HCT116 (cell line): ENCODE data around the gene SNRPA1. TPM values are rescaled to one million over a fixed set of nuclear protein-coding genes. Genes with fewer than 3 reads are reported as not detected.
A peak's percentile ranks its signal among the peaks of the same experiment; 100 is the strongest.
"Not testable (repeated sequence)": the region's sequence is repeated elsewhere in the genome, so short reads cannot be mapped to it uniquely, and the experiment has no call there.

Source experiments
- ATAC-seq: fragments of 200-7000 bp; cut with Tn5 transposase; 2 replicates; pipeline ENCODE4 v1.9.1; 2020; ENCODE audit warnings: mild to moderate bottlenecking, moderate library complexity
- BruUV-seq: library from RNA; stranded (reverse); fragments of 400-500 nt; replicated peaks from 2 replicates; lab custom pipeline; 2021; lab: Mats Ljungman, UMichigan
- CTCF ChIA-PET: fragments of 300-600 bp; sonication (Branson Sonifier 250); formaldehyde crosslinking; loops from one replicate; lab custom pipeline; 2021; ENCODE audit warnings: antibody characterized with exemption; lab: Charles Lee
- POLR2A ChIA-PET: fragments of 300-600, 350-600 bp; sonication (Branson Sonifier 250); formaldehyde crosslinking; loops from one replicate; lab custom pipeline; 2021; ENCODE audit warnings: antibody characterized with exemption; lab: Charles Lee
- RAD21 ChIA-PET, 2 experiments: fragments of 300-600 bp; sonication (Branson Sonifier 250); formaldehyde crosslinking; loops; one replicate each; lab custom pipeline; 2023; ENCODE audit warnings: low total read pairs in 2 of 2; ENCODE audit not compliant: uncharacterized antibody in 2 of 2, unreplicated experiment in 2 of 2, low non-redundant PET in 1 of 2; lab: Charles Lee
- DNase-seq: peaks from one replicate; pipeline ENCODE4 v3.0.0-alpha.2; 2010; ENCODE audit warnings: low read depth, low spot score
- H2AFZ ChIP-seq: fragments of 200-600 bp; shearing (Covaris generic), sonication (generic); 2 replicates; pipeline ENCODE4 v1.6.1; 2017; ENCODE audit warnings: low read depth, mixed run types, mixed read lengths, antibody characterized with exemption, low read length; ENCODE audit not compliant: poor library complexity, severe bottlenecking
- H3K27ac ChIP-seq: 2 replicates; pipeline ENCODE4 v1.5.1; 2012; ENCODE audit warnings: low read depth, low read length
- H3K27me3 ChIP-seq: fragments of 200-600 bp; sonication (generic); 2 replicates; pipeline ENCODE4 v1.6.1; 2016; ENCODE audit warnings: mixed run types, low read length, mixed read lengths; ENCODE audit not compliant: insufficient read depth
- H3K36me3 ChIP-seq, 2 experiments: fragments of 200-500 bp in 1 of 2; fragments of 200-600 bp in 1 of 2; sonication (Bioruptor generic) in 1 of 2; sonication (generic) in 1 of 2; 2 replicates each; pipeline versions ENCODE4 v1.5.1 to v1.6.1; 2014 to 2016; ENCODE audit warnings: low read length in 2 of 2, inconsistent platforms in 1 of 2, mixed read lengths in 1 of 2, mixed run types in 1 of 2; ENCODE audit not compliant: insufficient read depth in 2 of 2, control insufficient read depth in 1 of 2
- H3K4me1 ChIP-seq, 2 experiments: fragments of 200-600 bp in 1 of 2; sonication (generic) in 1 of 2; 2 replicates each; pipeline versions ENCODE4 v1.5.1 to v1.6.1; 2012 to 2017; ENCODE audit warnings: low read length in 2 of 2, inconsistent platforms in 1 of 2, mild to moderate bottlenecking in 1 of 2, mixed read lengths in 1 of 2, mixed run types in 1 of 2, moderate library complexity in 1 of 2; ENCODE audit not compliant: insufficient read depth in 2 of 2, control insufficient read depth in 1 of 2
- H3K4me2 ChIP-seq: fragments of 200-600 bp; sonication (generic); 2 replicates; pipeline ENCODE4 v1.6.1; 2017; ENCODE audit warnings: mixed run types, low read length, mixed read lengths
- H3K4me3 ChIP-seq, 2 experiments: fragments of 200-600 bp in 1 of 2; sonication (generic) in 1 of 2; replicated peaks in 1 of 2; 2 replicates each; pipeline ENCODE4 v1.5.1; 2011 to 2016; ENCODE audit warnings: low read length in 2 of 2, control low read depth in 1 of 2, low read depth in 1 of 2, mild to moderate bottlenecking in 1 of 2, mixed read lengths in 1 of 2, mixed run types in 1 of 2
- H3K79me2 ChIP-seq: fragments of 200-600 bp; sonication (generic); 2 replicates; pipeline ENCODE4 v1.6.1; 2017; ENCODE audit warnings: mild to moderate bottlenecking, mixed run types, low read length, moderate library complexity, mixed read lengths; ENCODE audit not compliant: insufficient read depth
- H3K9ac ChIP-seq: fragments of 200-600 bp; sonication (generic); 2 replicates; pipeline ENCODE4 v1.6.1; 2016; ENCODE audit warnings: low read length, mixed read lengths
- H3K9me2 ChIP-seq: fragments of 200-600 bp; sonication (generic), shearing (Covaris generic); 2 replicates; pipeline ENCODE4 v1.6.1; 2017; ENCODE audit warnings: mixed run types, mild to moderate bottlenecking, moderate library complexity; ENCODE audit not compliant: insufficient read depth
- H3K9me3 ChIP-seq, 2 experiments: fragments of 200-500 bp in 1 of 2; fragments of 200-600 bp in 1 of 2; sonication (Bioruptor generic) in 1 of 2; sonication (generic) in 1 of 2; 2 replicates each; pipeline ENCODE4 v1.6.1; 2014 to 2017; ENCODE audit warnings: low read length in 2 of 2, mixed read lengths in 2 of 2, inconsistent platforms in 1 of 2, low read depth in 1 of 2, mild to moderate bottlenecking in 1 of 2, mixed run types in 1 of 2, moderate library complexity in 1 of 2; ENCODE audit not compliant: control insufficient read depth in 1 of 2, insufficient read depth in 1 of 2
- H4K20me1 ChIP-seq: fragments of 200-600 bp; sonication (generic), shearing (Covaris generic); 2 replicates; pipeline ENCODE4 v1.6.1; 2017; ENCODE audit warnings: mixed run types, mild to moderate bottlenecking, moderate library complexity; ENCODE audit not compliant: insufficient read depth
- CBX3 ChIP-seq: IDR thresholded peaks from 2 replicates; pipeline ENCODE4 v1.6.1; 2012; ENCODE audit warnings: low read depth
- EGR1 ChIP-seq: IDR thresholded peaks from 2 replicates; pipeline ENCODE4 v1.6.1; 2012; ENCODE audit warnings: low read depth
- ELF1 ChIP-seq: IDR thresholded peaks from 2 replicates; pipeline ENCODE4 v1.6.1; 2012; ENCODE audit warnings: low read depth, borderline replicate concordance
- MAX ChIP-seq: IDR thresholded peaks from 2 replicates; pipeline ENCODE4 v1.6.1; 2012
- POLR2AphosphoS5 ChIP-seq: IDR thresholded peaks from 2 replicates; pipeline ENCODE4 v1.6.1; 2011; ENCODE audit warnings: mild to moderate bottlenecking, low read depth, low read length, moderate library complexity
- SIN3A ChIP-seq: IDR thresholded peaks from 2 replicates; pipeline ENCODE4 v1.6.1; 2012; ENCODE audit warnings: low read depth
- SP1 ChIP-seq: IDR thresholded peaks from 2 replicates; pipeline ENCODE4 v1.6.1; 2012; ENCODE audit warnings: low read depth
- SRF ChIP-seq: IDR thresholded peaks from 2 replicates; pipeline ENCODE4 v1.6.1; 2012; ENCODE audit warnings: low read depth
- ZNF274 ChIP-seq: fragments of 200-500 bp; sonication (Bioruptor generic); IDR thresholded peaks from 2 replicates; pipeline ENCODE4 v1.6.1; 2014; ENCODE audit warnings: mild to moderate bottlenecking, low read depth, low read length, inconsistent platforms
- intact Hi-C: fragments of 100-400 bp; cut with micrococcal nuclease; formaldehyde crosslinking; loops from 2 replicates; pipeline ENCODE4 v1.10.0; 2022
- total RNA-seq: library from RNA; stranded (reverse); gene quantifications from one replicate; pipeline ENCODE4 v1.2.1, GENCODE V29; 2021; ENCODE audit not compliant: unreplicated experiment

SNRPA1 gene
- total RNA-seq, 1 experiment from 2014 or later: 104 TPM

- no peak for TF ChIP-seq ZNF274
Observed at GRCh38 chr15:101337976-101338375, 42.9 kb upstream of the SNRPA1 start (continued).

GRCh38 chr15:101333907-101334789, 39.1 kb upstream of the SNRPA1 start:
- DNase-seq (peak; percentile 73), ATAC-seq (peak; percentile 86)
- POLR2A ChIA-PET, H3K27me3 ChIP-seq, H3K9me3 ChIP-seq, H2AFZ ChIP-seq, H3K36me3 ChIP-seq, H4K20me1 ChIP-seq, H3K79me2 ChIP-seq, H3K9me2 ChIP-seq: not testable (repeated sequence)
- intact Hi-C loops: loop anchor here (10.0 kb wide), 1 partner anchor 391 kb away; the partner anchor contains the start of gene TARS3
- RAD21 ChIA-PET: interaction anchor here in 1 of 2 experiments (1.6 kb wide), 1 partner anchor 167 kb away, joined by 3 read pairs; no protein-coding TSS in a partner anchor
- H3K4me2 ChIP-seq: peak overlapping the region; percentile 93
- peak overlapping the region; percentile 69 to 81 for H3K4me3 ChIP-seq
- H3K27ac ChIP-seq: peak overlapping the region; percentile 73
- CTCF ChIA-PET: interaction anchor here (0.7 to 1.3 kb wide), 3 partner anchors 27 to 308 kb away, joined by 3 read pairs; no protein-coding TSS in a partner anchor
- H3K4me1 ChIP-seq: peaks cover 3 to 14% of the 10 kb centered on the region in 2 experiments; a peak in 3 of 4 replicates
- BruUV-seq: TSS peak; percentile 30
- peak overlapping the region; percentile 65 for H3K9ac ChIP-seq
- TF ChIP-seq CBX3 (peak; percentile 85), SIN3A (peak; percentile 56; the same call in 1 of the 2 replicates), ELF1 (peak; percentile 59; the same call in 1 of the 2 replicates), SRF (peak; percentile 93), POLR2AphosphoS5 (peak; percentile 82), SP1 (peak; percentile 59; the same call in 1 of the 2 replicates), MAX (peak; percentile 88), EGR1 (peak; percentile 84)
